GM12864 (cell line): ENCODE measurements around the gene NCBP2L.

Source experiments
- DNase-seq: peaks from one replicate; pipeline ENCODE4 v3.0.0-alpha.2; 2011; ENCODE audit warnings: low read depth
- H3K4me3 ChIP-seq: 2 replicates; pipeline ENCODE4 v1.5.1; 2011; ENCODE audit warnings: mild to moderate bottlenecking, low read depth, low read length, control low read depth
- TF ChIP-seq, protein P1 (sequence below): IDR thresholded peaks from 2 replicates; pipeline ENCODE4 v1.5.1; 2011; ENCODE audit warnings: low read depth, mild to moderate bottlenecking, moderate library complexity, low read length, control low read depth, inconsistent platforms; ENCODE audit errors: missing control alignments

The NCBP2L gene

DNA sequence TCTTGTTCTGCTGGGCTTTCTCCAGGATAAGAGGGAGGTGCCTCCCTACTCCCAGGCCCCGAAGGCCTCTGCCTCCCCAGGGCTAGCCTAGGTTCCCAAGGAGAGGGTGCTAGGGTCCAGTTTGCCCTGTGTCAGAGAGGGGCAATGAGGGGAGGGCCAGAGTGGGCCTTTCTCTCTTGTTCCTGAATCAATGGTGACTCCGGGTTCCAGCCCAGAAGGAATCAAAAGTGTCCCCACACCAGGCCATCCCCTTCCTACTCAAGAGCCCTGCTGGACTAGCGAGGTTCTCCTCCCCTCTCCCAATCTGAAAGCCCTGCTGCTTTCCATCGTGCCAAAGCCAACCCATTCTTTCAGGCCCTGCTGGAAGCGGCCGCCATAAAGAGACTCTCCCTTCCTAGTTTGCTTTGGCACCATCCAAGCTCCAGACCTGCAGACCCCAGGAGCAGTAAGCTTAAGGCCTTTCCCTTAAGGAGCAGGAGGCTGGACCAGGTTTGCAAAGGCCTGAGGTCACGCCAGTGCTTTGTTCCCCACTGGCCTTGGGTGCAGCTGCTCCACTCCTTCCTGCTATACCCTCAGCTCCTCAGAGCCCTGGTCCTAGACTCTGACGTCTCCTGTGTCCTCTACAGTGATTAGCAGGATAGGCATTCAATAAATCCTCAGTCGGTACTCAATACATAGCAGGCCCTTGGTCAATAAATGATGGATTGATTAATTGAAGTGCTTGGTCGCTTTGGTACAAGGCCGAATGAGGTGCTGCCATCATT, 12.5 kb upstream of the NCBP2L start:
- TF ChIP-seq, protein P1, sequence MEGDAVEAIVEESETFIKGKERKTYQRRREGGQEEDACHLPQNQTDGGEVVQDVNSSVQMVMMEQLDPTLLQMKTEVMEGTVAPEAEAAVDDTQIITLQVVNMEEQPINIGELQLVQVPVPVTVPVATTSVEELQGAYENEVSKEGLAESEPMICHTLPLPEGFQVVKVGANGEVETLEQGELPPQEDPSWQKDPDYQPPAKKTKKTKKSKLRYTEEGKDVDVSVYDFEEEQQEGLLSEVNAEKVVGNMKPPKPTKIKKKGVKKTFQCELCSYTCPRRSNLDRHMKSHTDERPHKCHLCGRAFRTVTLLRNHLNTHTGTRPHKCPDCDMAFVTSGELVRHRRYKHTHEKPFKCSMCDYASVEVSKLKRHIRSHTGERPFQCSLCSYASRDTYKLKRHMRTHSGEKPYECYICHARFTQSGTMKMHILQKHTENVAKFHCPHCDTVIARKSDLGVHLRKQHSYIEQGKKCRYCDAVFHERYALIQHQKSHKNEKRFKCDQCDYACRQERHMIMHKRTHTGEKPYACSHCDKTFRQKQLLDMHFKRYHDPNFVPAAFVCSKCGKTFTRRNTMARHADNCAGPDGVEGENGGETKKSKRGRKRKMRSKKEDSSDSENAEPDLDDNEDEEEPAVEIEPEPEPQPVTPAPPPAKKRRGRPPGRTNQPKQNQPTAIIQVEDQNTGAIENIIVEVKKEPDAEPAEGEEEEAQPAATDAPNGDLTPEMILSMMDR = no peak
- DNase-seq = no peak
- no peak overlapping the region for H3K4me3 ChIP-seq

DNA sequence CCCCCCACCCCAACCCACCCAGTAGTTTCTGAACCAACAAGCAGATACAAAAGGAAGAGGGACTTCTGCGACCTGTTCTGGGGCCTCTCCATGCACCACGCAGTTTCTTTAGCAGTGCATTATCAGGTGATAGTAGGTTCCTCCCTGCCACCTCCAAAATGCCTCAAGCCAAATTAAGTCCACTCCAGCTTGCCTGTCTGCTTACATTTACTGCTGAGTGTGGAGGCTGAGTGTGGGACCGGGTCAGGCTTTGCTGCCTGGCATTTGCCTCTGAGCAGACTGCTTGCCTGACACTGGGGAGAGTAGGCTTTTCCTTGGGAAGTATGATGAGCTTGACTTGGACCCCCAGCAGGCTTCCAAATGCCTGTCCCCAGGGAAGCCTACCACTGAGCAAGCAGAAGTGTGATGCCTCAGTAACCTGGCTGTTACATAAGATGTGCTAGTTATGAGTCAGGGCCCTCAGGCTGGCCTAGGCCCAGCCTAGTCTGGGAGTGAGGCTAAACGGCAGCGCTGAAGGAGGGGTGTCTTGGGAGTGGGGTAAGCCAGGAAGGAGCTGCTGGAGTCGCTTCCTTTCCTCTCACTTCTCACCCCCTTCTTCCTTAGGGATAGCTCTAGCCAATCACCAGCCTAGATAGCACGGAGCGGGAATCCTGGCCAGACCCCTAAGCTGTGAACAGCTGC, 10.9 kb upstream of the NCBP2L start:
- no peak for DNase-seq
- no peak overlapping the region for H3K4me3 ChIP-seq
- TF ChIP-seq, protein P1 = no peak

GRCh38 chrX:107768051-107768450, 9.5 kb upstream of the NCBP2L start:
- DNase-seq = no peak
- TF ChIP-seq, protein P1 = no peak

DNA sequence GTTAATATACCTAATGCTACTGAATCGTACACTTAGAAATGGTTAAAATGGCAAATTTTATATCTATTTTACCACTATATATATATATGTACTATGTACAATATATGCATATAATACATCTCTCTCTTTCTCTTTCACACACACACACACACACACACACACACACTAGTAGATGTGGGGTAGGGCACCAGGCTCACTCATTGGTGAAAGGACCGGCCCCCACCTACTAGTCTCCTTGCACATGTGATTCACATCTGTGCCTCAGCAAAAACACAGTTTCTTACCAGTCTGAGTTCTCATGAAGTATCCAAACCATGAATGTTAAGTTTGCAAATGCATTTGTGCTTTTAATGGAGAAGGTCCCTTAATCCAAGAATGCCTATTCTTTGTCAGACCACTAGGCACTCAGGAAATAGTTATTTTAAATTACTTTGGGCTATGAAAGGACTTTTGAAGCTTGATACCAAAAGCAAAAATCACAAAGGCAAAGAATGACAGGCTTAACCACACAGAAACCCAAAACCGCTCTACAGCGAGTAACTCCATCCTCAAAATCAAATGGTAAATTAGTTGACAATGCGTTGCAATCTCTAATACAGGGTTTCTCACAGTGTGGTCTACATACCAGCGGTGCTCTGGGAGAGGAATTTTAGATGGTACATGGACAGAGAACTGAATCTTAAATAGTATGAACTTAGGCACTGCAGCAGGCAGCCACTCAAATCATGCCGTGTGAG, 7.8 kb upstream of the NCBP2L start:
- TF ChIP-seq, protein P1 = no peak
- H3K4me3 ChIP-seq = no peak overlapping the region
- no peak for DNase-seq

More at GRCh38 chrX:107768051-107768450, 9.5 kb upstream of the NCBP2L start:
- H3K4me3 ChIP-seq = no peak overlapping the region

- TF ChIP-seq, protein P1 = no peak
- DNase-seq = no peak
Measured at GRCh38 chrX:107773206-107773605, 4.3 kb upstream of the NCBP2L start.

DNA sequence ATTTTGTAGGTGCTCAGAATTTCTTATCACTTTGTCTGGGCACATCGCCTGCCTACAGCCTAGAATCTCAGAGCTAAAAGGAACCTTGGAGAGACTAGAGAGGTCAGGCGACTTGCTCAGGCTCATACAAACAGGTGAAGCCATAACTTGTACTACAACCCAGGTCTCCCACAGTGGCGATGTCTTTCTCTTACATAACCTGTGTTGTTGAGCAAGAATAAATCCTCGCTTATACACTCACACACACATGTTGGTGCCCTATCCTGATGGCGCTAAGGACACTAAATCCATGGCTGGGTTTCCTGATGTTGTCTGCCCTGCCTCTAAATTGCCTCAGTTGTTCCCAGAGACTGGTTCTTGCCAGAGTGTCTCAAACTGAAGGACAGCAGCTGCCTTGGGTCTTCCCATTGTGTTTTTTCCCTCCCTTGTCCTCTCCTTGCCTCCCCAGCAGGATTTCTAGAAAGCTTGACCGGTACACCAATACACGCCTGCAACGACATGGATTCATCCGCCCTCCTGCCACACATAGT, 3.6 kb upstream of the NCBP2L start:
- TF ChIP-seq, protein P1 = no peak
- DNase-seq = no peak
- no peak overlapping the region for H3K4me3 ChIP-seq

More at GRCh38 chrX:107773206-107773605, 4.3 kb upstream of the NCBP2L start:
- H3K4me3 ChIP-seq = no peak overlapping the region
